ENCODE data around the gene SLC6A20.

- TF ChIP-seq POLR2A (IDR thresholded peaks at IDR 0.05; ENCODE audit: low read depth): no peak
- TF ChIP-seq CTCF (IDR thresholded peaks at IDR 0.05): no peak
- no peak for TF ChIP-seq POLR2AphosphoS5 (IDR thresholded peaks at IDR 0.05)
- TF ChIP-seq EP300 (IDR thresholded peaks at IDR 0.05): no peak
These were observed 71.4 kb downstream of the SLC6A20 start for GRCh38 chr3:45724911-45725310.

Data from esophagus muscularis mucosa (tissue), 4 donors.